ENCODE results near the gene FOXD1.

GRCh38 chr5:73485715-73486114, 37.1 kb upstream of the FOXD1 start:
- TF ChIP-seq CTCF (conservative IDR thresholded peaks at IDR 0.05; ENCODE audit: low read depth, low read length) (no peak), EZH2 (IDR thresholded peaks at IDR 0.05; ENCODE audit: borderline replicate concordance, low read depth, low read length, poor library complexity, severe bottlenecking) (no peak)

All from A673 (cell line).